Mesenchymal stem cell (in vitro differentiated cells and primary cell): ENCODE results near the gene LPP.

Experiments used
- DNase-seq: peaks from one replicate; pipeline ENCODE4 v3.0.0-alpha.2; 2013
- H2AFZ ChIP-seq: one replicate; pipeline ENCODE4 v1.6.1; 2013; ENCODE audit warnings: low read depth, mild to moderate bottlenecking, control low read depth, inconsistent platforms, low read length, moderate library complexity
- H2AK5ac ChIP-seq: 2 replicates; pipeline ENCODE4 v1.6.1; 2013; ENCODE audit warnings: low read length, moderate library complexity, mild to moderate bottlenecking, inconsistent platforms; ENCODE audit not compliant: severe bottlenecking
- H2BK120ac ChIP-seq: one replicate; pipeline ENCODE4 v1.6.1; 2013; ENCODE audit warnings: low read depth, mild to moderate bottlenecking, inconsistent platforms, low read length, moderate library complexity
- H2BK12ac ChIP-seq, 2 experiments: one replicate each; pipeline ENCODE4 v1.6.1; 2013; ENCODE audit warnings: inconsistent platforms in 2 of 2, low read length in 2 of 2, mild to moderate bottlenecking in 2 of 2, moderate library complexity in 2 of 2, control low read depth in 1 of 2
- H2BK15ac ChIP-seq: one replicate; pipeline ENCODE4 v1.6.1; 2013; ENCODE audit warnings: mild to moderate bottlenecking, low read depth, inconsistent platforms; ENCODE audit not compliant: poor library complexity, severe bottlenecking
- H2BK5ac ChIP-seq: 2 replicates; pipeline ENCODE4 v1.6.1; 2013; ENCODE audit warnings: low read depth, mild to moderate bottlenecking, low read length, control low read depth, inconsistent platforms; ENCODE audit not compliant: poor library complexity, severe bottlenecking
- H3K14ac ChIP-seq, 2 experiments: one replicate each; pipeline ENCODE4 v1.6.1; 2013; ENCODE audit warnings: inconsistent platforms in 2 of 2, low read length in 2 of 2, control low read depth in 1 of 2, mild to moderate bottlenecking in 1 of 2, moderate library complexity in 1 of 2
- H3K18ac ChIP-seq, 2 experiments: one replicate each; pipeline ENCODE4 v1.6.1; 2013; ENCODE audit warnings: inconsistent platforms in 2 of 2, low read length in 2 of 2, control low read depth in 1 of 2, low read depth in 1 of 2, mild to moderate bottlenecking in 1 of 2
- H3K23ac ChIP-seq, 2 experiments: one replicate each; pipeline ENCODE4 v1.6.1; 2013; ENCODE audit warnings: inconsistent platforms in 2 of 2, low read length in 2 of 2, mild to moderate bottlenecking in 2 of 2, moderate library complexity in 2 of 2, control low read depth in 1 of 2
- H3K27ac ChIP-seq: 2 replicates; pipeline ENCODE4 v1.5.1; 2013; ENCODE audit warnings: mild to moderate bottlenecking, moderate library complexity, low read length, control low read depth, inconsistent platforms; ENCODE audit not compliant: poor library complexity, severe bottlenecking
- H3K27me3 ChIP-seq, 2 experiments: 2 replicates each; pipeline versions ENCODE4 v1.6.1 to v1.7.0; 2013; ENCODE audit warnings: low read length in 2 of 2, mild to moderate bottlenecking in 2 of 2, moderate library complexity in 2 of 2, control low read depth in 1 of 2, inconsistent platforms in 1 of 2; ENCODE audit not compliant: control insufficient read depth in 1 of 2, insufficient read depth in 1 of 2
- H3K36me3 ChIP-seq, 2 experiments: 2 replicates each; pipeline versions ENCODE4 v1.6.1 to v1.7.0; 2013; ENCODE audit warnings: low read length in 2 of 2, control low read depth in 1 of 2, inconsistent platforms in 1 of 2, low read depth in 1 of 2, mild to moderate bottlenecking in 1 of 2; ENCODE audit not compliant: insufficient read depth in 2 of 2, control insufficient read depth in 1 of 2
- H3K4ac ChIP-seq, 2 experiments: one replicate each; pipeline ENCODE4 v1.6.1; 2013; ENCODE audit warnings: inconsistent platforms in 2 of 2, low read length in 2 of 2, mild to moderate bottlenecking in 2 of 2, moderate library complexity in 2 of 2, control low read depth in 1 of 2, low read depth in 1 of 2
- H3K4me1 ChIP-seq: 2 replicates; pipeline ENCODE4 v1.6.1; 2013; ENCODE audit warnings: low read depth, low read length, control low read depth; ENCODE audit not compliant: control insufficient read depth, insufficient read depth
- H3K4me2 ChIP-seq: 2 replicates; pipeline ENCODE4 v1.6.1; 2013; ENCODE audit warnings: low read length, mild to moderate bottlenecking, inconsistent platforms; ENCODE audit not compliant: poor library complexity, severe bottlenecking
- H3K4me3 ChIP-seq, 2 experiments: 2 replicates each; pipeline versions ENCODE4 v1.5.1 to v1.7.0; 2013; ENCODE audit warnings: low read length in 2 of 2, mild to moderate bottlenecking in 2 of 2, control low read depth in 1 of 2, low read depth in 1 of 2; ENCODE audit not compliant: insufficient read depth in 1 of 2
- H3K79me1 ChIP-seq: replicated peaks from 2 replicates; pipeline ENCODE4 v1.6.1; 2013; ENCODE audit warnings: mild to moderate bottlenecking, control low read depth, low read length, inconsistent platforms; ENCODE audit not compliant: poor library complexity, severe bottlenecking
- H3K9ac ChIP-seq: 2 replicates; pipeline ENCODE4 v1.7.0; 2013; ENCODE audit warnings: mild to moderate bottlenecking, low read length, moderate library complexity
- H3K9me3 ChIP-seq: 2 replicates; pipeline ENCODE4 v1.7.0; 2013; ENCODE audit warnings: mild to moderate bottlenecking, low read length; ENCODE audit not compliant: control insufficient read depth
- H4K8ac ChIP-seq: one replicate; pipeline ENCODE4 v1.6.1; 2013; ENCODE audit warnings: inconsistent platforms, mild to moderate bottlenecking, low read length, moderate library complexity
- H4K91ac ChIP-seq: one replicate; pipeline ENCODE4 v1.6.1; 2013; ENCODE audit warnings: mild to moderate bottlenecking, low read length, inconsistent platforms
- WGBS: methylation state at CpG from one replicate; pipeline ENCODE4 v1.1.7; 2013; ENCODE audit warnings: mixed read lengths; 5-methylcytosine and 5-hydroxymethylcytosine counted together

Gene LPP

DNA sequence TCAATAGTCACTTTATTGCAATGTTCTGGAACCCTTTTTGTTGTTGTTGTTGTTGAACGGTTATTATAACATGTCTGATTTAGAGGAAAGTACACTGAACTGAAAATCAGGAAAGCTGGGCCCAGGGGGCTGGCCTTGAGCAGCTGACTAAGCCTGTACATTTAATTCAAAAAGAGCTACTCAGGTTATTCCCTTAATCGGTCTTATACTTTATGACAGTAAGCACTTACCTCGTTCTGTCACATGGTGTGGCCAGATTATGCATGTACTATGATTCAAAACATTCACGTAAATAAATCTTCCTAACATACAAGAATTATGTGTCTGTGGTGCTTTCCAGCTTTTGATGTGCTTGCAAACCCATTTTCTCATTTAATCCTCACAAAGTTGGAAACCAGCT is 635.3 kb downstream of the LPP start:
- no peak overlapping the region for H3K14ac ChIP-seq
- no peak overlapping the region for H2AK5ac ChIP-seq
- no peaks in the 10 kb centered on the region for H3K9me3 ChIP-seq
- no peak overlapping the region for H2AFZ ChIP-seq
- H3K4me3 ChIP-seq: no peak overlapping the region
- H3K27ac ChIP-seq: peak overlapping the region; percentile 33
- no peak overlapping the region for H3K4me2 ChIP-seq
- peaks cover 29% of the 10 kb centered on the region for H3K79me1 ChIP-seq
- H2BK12ac ChIP-seq: no peak overlapping the region
- H3K27me3 ChIP-seq: no peaks in the 10 kb centered on the region
- H3K4me1 ChIP-seq: no peaks in the 10 kb centered on the region
- H3K4ac ChIP-seq: no peak overlapping the region
- DNase-seq: peak; percentile 43
- no peak overlapping the region for H4K8ac ChIP-seq
- H2BK15ac ChIP-seq: no peak overlapping the region
- H3K23ac ChIP-seq: no peak overlapping the region
- H2BK120ac ChIP-seq: no peak overlapping the region
- H4K91ac ChIP-seq: no peak overlapping the region
- H2BK5ac ChIP-seq: no peak overlapping the region
- H3K36me3 ChIP-seq: peaks cover 0 to 6% of the 10 kb centered on the region in 2 experiments
- no peak overlapping the region for H3K18ac ChIP-seq
- H3K9ac ChIP-seq: peak overlapping the region; percentile 47
- WGBS: 79% methylated on average over 4 of the region's 4 CpGs

DNA sequence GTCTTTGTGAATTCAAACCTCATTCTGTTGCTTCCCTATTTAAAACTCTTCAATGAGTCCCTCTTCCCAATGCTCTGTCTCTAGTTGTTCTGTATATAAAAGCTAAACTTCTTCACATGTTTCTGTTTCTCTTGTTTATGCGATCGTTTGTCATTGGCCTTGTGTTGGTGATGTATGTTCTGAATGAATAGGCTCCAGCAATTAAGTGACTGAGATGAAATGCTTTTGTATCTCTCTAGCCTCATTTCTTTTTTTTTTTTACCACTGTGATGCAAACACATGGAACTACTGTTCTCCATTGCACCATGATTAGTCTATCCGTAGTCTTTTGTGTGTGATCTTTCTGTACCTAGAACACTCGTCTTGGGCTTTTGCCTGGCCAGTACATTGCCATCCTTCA is 637.4 kb downstream of the LPP start:
- H2BK120ac ChIP-seq: no peak overlapping the region
- H4K91ac ChIP-seq: no peak overlapping the region
- no peak overlapping the region for H3K9ac ChIP-seq
- H2BK15ac ChIP-seq: no peak overlapping the region
- no peaks in the 10 kb centered on the region for H3K4me1 ChIP-seq
- H3K18ac ChIP-seq: no peak overlapping the region
- no peak overlapping the region for H4K8ac ChIP-seq
- no peak overlapping the region for H3K4me3 ChIP-seq
- peak; percentile 46 for DNase-seq
- H3K27me3 ChIP-seq: no peaks in the 10 kb centered on the region
- no peak overlapping the region for H3K27ac ChIP-seq
- H3K4me2 ChIP-seq: no peak overlapping the region
- no peak overlapping the region for H3K14ac ChIP-seq
- H2BK5ac ChIP-seq: no peak overlapping the region
- H3K36me3 ChIP-seq: peaks cover 0 to 6% of the 10 kb centered on the region in 2 experiments
- WGBS: 100% methylated on average over 2 of the region's 4 CpGs
- no peak overlapping the region for H2AK5ac ChIP-seq
- H2BK12ac ChIP-seq: no peak overlapping the region
- H3K9me3 ChIP-seq: no peaks in the 10 kb centered on the region
- H2AFZ ChIP-seq: no peak overlapping the region
- no peak overlapping the region for H3K4ac ChIP-seq
- peaks cover 29% of the 10 kb centered on the region for H3K79me1 ChIP-seq
- H3K23ac ChIP-seq: no peak overlapping the region

DNA sequence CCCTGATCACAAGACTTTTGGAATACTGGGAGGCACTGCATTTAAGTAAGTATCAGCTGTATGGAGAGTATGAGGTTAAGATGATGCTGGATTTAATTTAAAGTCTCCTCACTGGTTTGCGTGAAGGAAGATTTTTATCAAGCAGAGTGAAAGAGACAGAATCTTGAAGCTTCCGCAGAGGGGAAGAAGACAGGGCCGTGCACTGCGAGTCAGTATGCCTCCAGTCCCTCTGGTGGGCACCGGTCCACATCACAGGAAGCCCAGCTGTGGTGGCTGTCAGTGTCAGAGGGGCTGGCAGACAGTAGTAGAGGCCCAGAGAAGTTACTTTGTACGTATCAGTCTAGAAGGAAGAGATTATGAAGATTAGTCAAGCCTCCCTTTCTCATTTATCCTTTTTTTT is 638.8 kb downstream of the LPP start:
- WGBS: 81% methylated on average over 5 of the region's 6 CpGs
- Histone ChIP-seq H3K4me2 (no peak overlapping the region), H2AK5ac (no peak overlapping the region)

DNA sequence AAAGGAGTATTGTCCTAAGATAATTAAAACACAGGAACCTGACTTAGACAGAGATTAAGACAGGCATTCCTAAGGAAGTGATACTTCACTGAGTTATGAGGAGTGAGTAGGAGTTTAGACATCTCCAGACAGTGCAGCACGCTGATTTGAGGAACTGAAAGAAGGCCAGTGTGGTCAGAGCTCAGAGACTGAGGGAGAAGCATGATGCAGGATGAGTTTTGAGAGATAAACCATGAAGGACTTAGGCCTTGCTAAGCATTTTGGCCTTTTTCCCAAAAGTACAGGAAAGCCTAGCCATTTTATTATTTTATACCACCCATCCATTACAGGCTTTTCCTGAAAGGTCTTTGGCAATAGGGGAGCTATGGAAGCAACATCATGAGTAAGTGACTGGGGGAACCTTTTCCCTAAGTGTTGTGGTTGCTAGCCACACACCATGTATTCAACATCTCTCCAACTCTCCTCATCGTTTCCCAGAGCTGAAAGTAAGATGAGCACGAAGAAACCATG is 642.2 kb downstream of the LPP start:
- Histone ChIP-seq H3K23ac (no peak overlapping the region), H4K8ac (no peak overlapping the region), H3K4me3 (no peak overlapping the region), H2BK12ac (no peak overlapping the region), H3K14ac (no peak overlapping the region), H4K91ac (no peak overlapping the region), H2BK5ac (no peak overlapping the region), H3K9me3 (no peaks in the 10 kb centered on the region), H2AK5ac (no peak overlapping the region), H3K4me1 (no peaks in the 10 kb centered on the region), H3K36me3 (peaks cover 0 to 6% of the 10 kb centered on the region in 2 experiments), H3K4me2 (no peak overlapping the region), H2BK15ac (no peak overlapping the region), H2BK120ac (no peak overlapping the region), H2AFZ (no peak overlapping the region), H3K27ac (peak overlapping the region; percentile 57), H3K79me1 (peaks cover 17% of the 10 kb centered on the region), H3K27me3 (no peaks in the 10 kb centered on the region), H3K9ac (peak overlapping the region; percentile 52), H3K4ac (no peak overlapping the region), H3K18ac (no peak overlapping the region)
- peak; percentile 96 for DNase-seq
- WGBS: 0% methylated on average over 2 of the region's 3 CpGs

More for the DNA sequence above, 638.8 kb downstream of the LPP start:
- no peak overlapping the region for H2BK120ac ChIP-seq
- H2BK15ac ChIP-seq: no peak overlapping the region
- no peak overlapping the region for H3K14ac ChIP-seq
- H3K4me1 ChIP-seq: no peaks in the 10 kb centered on the region
- peaks cover 25% of the 10 kb centered on the region for H3K79me1 ChIP-seq
- no peak overlapping the region for H3K9ac ChIP-seq
- no peak for DNase-seq
- no peaks in the 10 kb centered on the region for H3K9me3 ChIP-seq
- no peak overlapping the region for H4K8ac ChIP-seq
- no peak overlapping the region for H2BK12ac ChIP-seq
- no peak overlapping the region for H3K27ac ChIP-seq
- no peaks in the 10 kb centered on the region for H3K27me3 ChIP-seq
- peaks cover 0 to 6% of the 10 kb centered on the region in 2 experiments for H3K36me3 ChIP-seq
- no peak overlapping the region for H2AFZ ChIP-seq
- no peak overlapping the region for H3K18ac ChIP-seq
- no peak overlapping the region for H3K23ac ChIP-seq
- no peak overlapping the region for H2BK5ac ChIP-seq
- H3K4ac ChIP-seq: no peak overlapping the region
- H4K91ac ChIP-seq: no peak overlapping the region
- H3K4me3 ChIP-seq: no peak overlapping the region
